ENCODE data around the gene CBL.

The CBL gene

GRCh38 chr11:119218141-119218878 is 12.2 kb downstream of the CBL start:
- peak in 1 of 5 experiments; percentile 46 for DNase-seq

DNA sequence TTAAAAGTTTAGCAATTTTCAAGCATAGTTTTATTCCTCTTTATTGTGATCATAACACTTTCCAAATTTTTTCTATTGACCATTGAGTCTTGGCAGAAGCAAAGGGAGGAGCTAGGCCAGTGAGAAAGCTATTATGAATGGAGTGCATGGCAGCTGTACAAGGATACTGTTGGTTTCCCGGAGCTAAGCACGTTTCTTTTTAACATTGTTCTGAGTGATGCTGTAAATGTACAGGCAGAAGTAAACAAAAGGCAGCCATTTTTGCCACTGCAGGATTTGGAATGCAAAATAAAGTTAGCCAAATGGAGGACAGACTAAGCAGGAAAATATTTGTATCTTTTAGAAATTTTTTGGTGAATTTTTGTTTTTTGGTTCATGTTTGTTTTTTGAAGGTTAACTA is 16.2 kb downstream of the CBL start:
- DNase-seq, result no peak

GRCh38 chr11:119222891-119223290 is 16.8 kb downstream of the CBL start:
- no peak for DNase-seq

- DNase-seq, result no peak
These were observed 17.7 kb downstream of the CBL start for GRCh38 chr11:119223856-119224255.

- peak in 1 of 5 experiments; percentile 53 for DNase-seq
These were observed 22.6 kb downstream of the CBL start for GRCh38 chr11:119228535-119229287.

- DNase-seq, result no peak
These were observed 23.1 kb downstream of the CBL start for GRCh38 chr11:119229288-119229672.

GRCh38 chr11:119229741-119230140 is 23.6 kb downstream of the CBL start:
- DNase-seq, result no peak

DNA sequence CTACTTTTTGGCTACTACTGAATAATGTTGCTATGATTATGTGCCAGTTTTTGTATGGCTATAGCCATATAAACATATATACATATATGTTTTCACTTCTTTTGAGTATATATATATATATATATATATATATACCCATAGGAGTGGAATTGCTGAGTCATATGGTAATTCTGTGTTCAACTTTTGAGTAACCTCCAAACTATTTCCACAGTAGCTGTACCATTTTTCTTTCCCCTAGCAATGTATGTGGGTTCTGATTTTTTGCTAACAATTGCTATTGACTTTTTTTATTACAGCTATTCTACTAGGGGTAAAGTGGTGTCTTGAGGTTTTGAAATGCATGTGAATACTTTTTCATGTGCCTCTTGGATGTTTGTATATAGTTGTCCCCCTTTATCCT is 30.4 kb downstream of the CBL start:
- DNase-seq, result peak in 1 of 5 experiments; percentile 68

- no peak for DNase-seq
These were observed 30.8 kb downstream of the CBL start for GRCh38 chr11:119236891-119237290.

DNA sequence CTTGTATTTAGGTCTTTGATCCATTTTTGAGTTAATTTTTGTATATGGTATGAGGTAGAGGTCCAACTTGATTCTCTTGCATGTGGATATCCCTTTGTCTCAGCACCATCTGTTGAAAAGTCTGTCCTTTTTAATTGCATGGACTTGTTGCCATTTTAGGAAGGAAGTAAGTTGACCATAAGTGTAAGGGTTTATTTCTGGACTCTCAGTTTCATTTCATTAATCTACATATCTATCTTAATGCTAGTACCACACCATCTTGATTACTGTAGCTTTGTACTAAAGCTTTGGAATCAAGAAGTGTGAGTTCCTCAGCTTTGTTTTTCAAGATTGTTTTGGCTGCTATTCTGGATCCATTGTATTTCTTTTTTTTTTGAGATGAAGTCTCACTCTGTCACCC is 31.4 kb downstream of the CBL start:
- DNase-seq, result no peak

- DNase-seq, result no peak
These were observed 42.9 kb downstream of the CBL start for GRCh38 chr11:119248750-119249670.

- DNase-seq, result no peak
These were observed 43.5 kb downstream of the CBL start for GRCh38 chr11:119249671-119250010.

- no peak for DNase-seq
These were observed 45.0 kb downstream of the CBL start for GRCh38 chr11:119251114-119251513.

DNA sequence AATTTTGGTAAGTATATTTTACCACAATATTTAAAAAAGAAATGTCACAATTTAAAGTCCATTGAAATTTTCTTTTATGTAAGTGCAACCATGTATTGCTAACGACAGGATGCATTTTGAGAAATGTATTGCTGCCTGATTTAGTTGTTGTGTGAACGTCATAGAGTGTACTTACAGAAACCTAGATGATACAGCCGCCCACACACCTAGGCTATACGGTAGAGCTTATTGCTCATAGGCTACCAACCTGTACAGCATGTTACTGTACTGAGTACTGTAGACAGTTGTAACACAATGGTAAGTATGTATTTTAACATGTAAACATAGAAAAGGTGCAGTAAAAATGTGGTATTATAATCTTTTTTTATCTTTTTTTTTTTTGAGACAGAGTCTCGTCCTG is 48.1 kb downstream of the CBL start:
- DNase-seq, result peak in 1 of 5 experiments; percentile 25

DNA sequence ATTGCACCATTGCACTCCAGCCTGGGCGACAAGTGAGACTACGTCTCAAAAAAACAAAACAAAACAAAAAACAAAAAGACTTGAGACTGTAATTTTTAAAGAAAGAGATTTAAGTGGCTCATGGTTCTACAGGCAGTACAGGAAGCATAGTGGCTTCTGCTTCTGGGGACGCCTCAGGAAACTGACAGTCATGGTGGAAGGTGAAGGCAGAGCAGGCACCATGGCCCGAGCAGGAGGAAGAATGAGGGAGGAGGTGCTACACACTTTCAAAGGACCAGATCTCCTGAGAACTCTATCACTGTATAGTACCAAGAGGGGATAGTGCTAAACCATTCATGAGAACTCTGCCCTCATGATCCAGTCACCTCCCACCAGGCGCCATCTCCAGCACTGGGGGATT is 52.0 kb downstream of the CBL start:
- peak in 1 of 5 experiments; percentile 41 for DNase-seq

- DNase-seq, result no peak
These were observed 52.8 kb downstream of the CBL start for GRCh38 chr11:119258983-119259382.

GRCh38 chr11:119262668-119263351 is 56.7 kb downstream of the CBL start:
- peak in 1 of 5 experiments; percentile 65 for DNase-seq

- DNase-seq, result peak in 2 of 5 experiments; percentile 13 to 84
These were observed 57.3 kb downstream of the CBL start for GRCh38 chr11:119263352-119263940.

DNA sequence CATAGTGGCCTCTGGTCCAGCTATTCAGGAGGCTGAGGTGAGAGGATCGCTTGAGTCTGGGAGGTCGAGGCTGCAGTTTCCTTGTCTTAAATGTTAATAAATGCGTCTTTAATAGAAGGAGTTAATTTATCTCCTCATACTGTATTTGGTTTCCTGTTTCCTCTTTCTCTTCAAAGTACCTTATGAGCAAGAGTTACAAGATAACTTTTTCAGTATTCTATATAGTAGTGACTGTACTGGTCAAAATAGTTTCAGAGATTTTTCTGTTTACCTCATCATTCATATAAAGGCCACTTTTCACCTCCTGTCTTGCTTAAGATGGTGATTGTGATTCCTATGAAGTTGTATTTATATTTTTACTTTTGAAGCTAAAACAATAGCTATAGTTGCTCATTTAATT is 59.9 kb downstream of the CBL start:
- DNase-seq, result no peak

GRCh38 chr11:119266517-119267255 is 60.5 kb downstream of the CBL start:
- DNase-seq, result no peak

DNA sequence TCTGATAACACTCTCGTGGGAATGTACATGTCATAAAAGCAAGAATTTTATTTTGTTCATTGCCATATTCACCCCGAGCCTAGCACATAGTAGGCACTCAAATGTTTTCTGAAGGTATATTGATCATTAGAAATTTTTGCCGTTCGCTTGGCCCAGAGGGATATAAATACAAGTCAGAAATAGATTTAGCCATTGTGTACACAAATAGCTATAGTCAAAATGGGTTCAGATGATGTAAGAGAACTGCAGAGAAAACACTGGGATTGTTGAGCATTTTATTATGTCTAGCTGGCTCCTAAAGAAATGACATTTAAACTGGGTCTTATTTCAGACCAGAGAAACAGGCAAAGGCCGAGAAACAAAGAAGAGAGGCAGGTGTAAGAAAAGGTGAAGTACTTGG is 61.5 kb downstream of the CBL start:
- no peak for DNase-seq
